Endometrial microvascular endothelial cells (primary cell): Measurements from ENCODE around the gene C5. TPM values are rescaled to one million over a fixed set of nuclear protein-coding genes. Genes with fewer than 3 reads are reported as not detected.
"Not testable (repeated sequence)": the region's sequence is repeated elsewhere in the genome, so short reads cannot be mapped to it uniquely, and the experiment has no call there.

ENCODE experiments used
- in situ Hi-C: cut with HindIII; loops from 2 replicates; pipeline ENCODE4 v1.10.0; 2017; ENCODE audit warnings: low sequenced_read_pairs, low pct_unique_long_range_greater_than_20kb; ENCODE audit errors: inconsistent ontology term
- total RNA-seq: library from RNA; depleted of rRNA; stranded (reverse); fragments of >200 nt; gene quantifications from one replicate; pipeline ENCODE4 v1.2.3, GENCODE V29; 2015; ENCODE audit errors: inconsistent ontology term

C5 gene
- total RNA-seq, result 1.4 TPM

- in situ Hi-C loops, result no loop called here
Observed at GRCh38 chr9:121050128-121050988, at the start of gene C5. Gene C5, minus strand, starts transcription at chr9:121050275. Its CDS starts 29 bp downstream, at chr9:121050246.

DNA sequence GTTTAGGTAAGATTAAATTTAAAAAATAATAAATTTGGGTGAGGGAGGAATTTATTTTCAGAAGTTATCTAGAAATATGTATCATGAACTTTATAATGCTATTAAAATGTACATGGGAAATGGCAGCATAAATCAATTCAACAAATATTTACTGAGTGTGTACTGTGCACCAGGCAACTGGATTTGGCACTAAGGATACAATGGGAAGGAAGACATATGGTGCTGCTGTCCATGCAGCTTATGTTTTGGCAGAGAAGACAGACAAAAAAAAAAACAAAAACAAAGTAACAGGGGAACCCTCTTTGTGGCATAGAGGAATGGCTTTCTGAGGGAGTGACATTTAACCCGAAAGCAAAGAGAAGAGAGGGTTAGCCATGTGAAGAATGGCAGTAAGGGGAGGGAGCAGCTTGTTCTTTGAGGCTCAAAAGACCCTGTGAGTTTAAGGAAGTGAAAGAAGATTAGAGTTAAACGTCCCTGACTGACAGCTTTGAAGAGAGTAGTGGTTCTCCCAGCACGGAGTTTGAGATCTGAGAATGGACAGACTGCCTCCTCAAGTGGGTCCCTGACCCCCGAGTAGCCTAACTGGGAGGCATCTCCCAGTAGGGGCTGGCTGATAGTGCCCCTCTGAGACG lies 48.6 kb upstream of the C5 start:
- in situ Hi-C loops, result no loop called here

- in situ Hi-C loops, result no loop called here
Observed at GRCh38 chr9:121095057-121095456, 45.0 kb upstream of the C5 start.

GRCh38 chr9:121090743-121091142 lies 40.7 kb upstream of the C5 start:
- in situ Hi-C loops, result not testable (repeated sequence)

DNA sequence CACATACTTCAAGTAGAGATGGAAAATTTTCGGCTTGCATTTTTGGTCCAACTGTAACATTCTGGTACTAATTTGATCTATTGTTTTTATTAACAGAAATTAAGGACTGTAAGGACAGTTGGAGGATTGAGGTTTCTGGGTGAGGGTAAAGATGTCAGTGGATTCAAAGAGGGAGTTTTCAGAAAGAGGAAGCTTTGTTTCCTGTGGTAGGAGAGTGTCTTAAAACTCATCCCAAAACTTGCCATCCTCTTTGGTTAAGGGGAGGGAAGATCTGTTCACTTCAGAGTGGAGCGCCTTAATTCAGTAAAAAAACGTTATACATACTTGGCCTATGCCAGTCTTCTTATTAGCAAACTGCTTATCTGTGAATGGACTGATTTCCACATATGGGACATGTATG lies 38.5 kb upstream of the C5 start:
- in situ Hi-C loops, result no loop called here

- in situ Hi-C loops, result no loop called here
Observed at GRCh38 chr9:121085661-121086060, 35.6 kb upstream of the C5 start.

- in situ Hi-C loops, result no loop called here
Observed at GRCh38 chr9:121082075-121082474, 32.0 kb upstream of the C5 start.

- in situ Hi-C loops, result no loop called here
Observed at GRCh38 chr9:121075251-121076036, 25.4 kb upstream of the C5 start.

DNA sequence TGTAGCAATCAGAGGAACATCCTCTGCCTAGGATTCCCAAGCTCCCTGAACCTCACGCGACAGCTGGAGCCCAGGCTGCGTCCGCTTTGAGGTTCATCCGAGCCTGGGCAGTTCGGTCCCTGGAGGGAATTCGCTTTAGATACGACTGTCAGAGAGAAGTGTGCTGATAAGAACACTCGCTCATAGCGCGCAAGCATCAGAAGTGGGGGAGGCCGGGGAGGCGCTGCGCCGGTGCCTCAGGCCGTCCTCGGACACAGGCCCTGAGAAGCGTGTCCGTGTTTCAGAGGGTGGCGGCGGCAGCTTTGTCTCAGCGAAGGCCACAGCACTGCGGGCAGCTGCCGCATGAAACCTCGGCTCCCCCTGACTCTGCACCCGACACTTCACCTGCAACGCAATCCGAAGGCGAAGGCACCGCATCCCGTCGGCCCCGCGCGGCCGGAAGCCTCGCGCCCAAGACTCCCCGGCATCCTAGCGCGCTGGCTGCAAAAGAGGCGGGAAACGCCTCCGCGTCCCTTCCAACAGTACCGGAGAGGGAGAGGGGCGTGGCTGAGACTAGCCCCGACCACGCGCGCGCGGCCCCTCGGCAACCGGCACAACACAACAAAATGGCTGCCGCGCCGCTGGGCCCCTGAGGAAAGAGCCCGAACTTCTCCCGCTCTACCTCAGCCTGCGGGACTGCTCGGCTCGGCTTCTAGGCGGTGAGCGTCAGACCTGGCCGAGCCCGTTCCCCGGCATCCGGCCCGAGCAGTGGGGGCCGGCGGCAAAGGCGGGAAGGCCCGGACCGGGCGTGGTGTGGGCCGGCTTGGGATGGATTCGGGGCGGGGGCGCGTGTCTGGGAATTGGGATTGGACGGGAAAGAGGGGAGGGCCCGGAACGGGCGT lies 24.5 kb upstream of the C5 start, which contains the start of gene CNTRL:
Gene CNTRL (plus strand): TSS at position 586 of the 881 bp plus-strand sequence. CDS start 13,372 bp downstream, outside the sequence.
- in situ Hi-C loops, result no loop called here

DNA sequence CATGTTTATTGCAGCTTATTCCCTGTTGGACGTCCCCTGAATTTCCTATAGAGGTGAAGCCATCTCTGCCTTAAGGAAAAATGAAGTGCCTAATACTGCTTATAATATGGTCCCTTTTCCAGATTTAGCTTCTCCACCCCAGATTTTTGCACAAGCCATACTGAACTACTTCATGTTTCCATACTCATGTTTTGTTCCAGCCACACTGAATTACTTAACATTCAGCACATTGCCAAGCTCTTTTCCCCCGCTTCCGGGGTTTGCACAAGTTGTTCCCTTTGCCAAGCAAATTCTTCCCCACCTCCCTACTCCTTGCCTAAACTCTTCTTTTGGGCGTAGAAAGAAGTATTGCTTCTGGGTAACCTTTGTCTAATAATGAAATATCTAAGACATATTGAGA lies 23.0 kb upstream of the C5 start:
- in situ Hi-C loops, result no loop called here

DNA sequence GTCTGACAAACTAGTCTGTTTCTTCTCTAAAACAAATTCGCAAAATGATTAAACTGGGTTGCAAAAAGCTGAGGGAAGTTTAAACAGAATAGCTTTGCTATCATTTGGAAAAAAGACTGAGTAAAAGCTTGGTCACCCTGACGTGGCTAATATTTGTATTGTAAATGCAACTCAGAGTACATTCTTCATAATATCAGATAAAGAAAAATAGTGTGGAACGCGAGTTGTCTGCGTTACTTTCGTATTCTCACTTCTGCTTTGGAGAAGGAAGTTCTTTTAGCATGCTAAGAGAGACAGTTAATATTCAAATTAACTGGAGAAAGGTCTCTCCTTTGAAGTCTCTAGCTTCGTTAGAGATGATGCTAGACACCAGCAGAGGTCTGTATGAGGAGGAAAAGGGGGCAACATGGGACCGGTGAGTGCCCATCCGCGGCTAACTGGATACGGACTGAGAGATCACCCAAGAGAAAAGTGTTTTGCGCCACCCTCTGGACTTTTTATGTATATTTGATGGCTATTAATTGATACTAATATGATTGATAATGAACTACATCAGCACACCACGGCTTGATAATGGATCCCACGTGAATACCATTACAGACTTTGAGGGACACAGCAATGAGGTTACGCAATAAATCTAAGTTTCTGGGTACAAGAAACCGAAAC lies 21.8 kb upstream of the C5 start:
- in situ Hi-C loops, result no loop called here

DNA sequence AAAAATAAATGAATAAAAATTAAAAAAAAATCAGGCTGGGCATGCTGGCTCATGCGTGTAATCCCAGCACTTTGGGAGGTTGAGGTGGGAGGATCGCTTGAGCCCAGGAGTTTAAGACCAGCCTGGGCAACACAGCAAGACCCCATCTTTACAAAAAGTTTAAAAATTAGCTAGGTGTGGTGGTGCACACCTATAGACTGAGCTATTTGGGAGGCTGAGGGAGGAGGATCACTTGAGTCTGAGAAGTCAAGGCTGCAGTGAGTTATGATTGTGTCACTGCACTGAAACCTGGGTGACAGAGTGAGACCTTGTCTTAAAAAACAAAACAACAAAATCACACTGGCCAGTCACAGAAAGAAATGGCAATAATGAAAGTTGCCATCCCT lies 21.3 kb upstream of the C5 start:
- in situ Hi-C loops, result no loop called here

- in situ Hi-C loops, result no loop called here
Observed at GRCh38 chr9:121069396-121069795, 19.3 kb upstream of the C5 start.

- in situ Hi-C loops, result no loop called here
Observed at GRCh38 chr9:121067640-121068039, 17.6 kb upstream of the C5 start.

DNA sequence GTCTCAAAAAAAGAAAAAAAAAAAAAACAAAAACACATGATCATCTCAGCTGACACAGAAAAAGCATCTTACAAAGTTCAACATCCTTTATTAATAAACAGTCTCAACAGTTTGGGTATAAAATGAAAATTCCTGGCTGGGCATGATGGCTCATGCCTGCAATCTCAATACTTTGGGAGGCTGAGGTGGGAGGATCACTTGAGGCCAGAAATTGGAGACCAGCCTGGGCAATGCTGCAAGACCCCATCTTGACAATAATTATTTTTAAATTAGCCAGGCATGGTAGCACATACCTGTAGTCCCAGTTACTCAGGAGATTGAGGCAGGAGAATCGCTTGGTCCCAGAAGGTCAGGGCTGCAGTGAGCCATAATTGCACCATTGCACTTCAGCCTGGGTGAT lies 16.8 kb upstream of the C5 start:
- in situ Hi-C loops, result no loop called here

DNA sequence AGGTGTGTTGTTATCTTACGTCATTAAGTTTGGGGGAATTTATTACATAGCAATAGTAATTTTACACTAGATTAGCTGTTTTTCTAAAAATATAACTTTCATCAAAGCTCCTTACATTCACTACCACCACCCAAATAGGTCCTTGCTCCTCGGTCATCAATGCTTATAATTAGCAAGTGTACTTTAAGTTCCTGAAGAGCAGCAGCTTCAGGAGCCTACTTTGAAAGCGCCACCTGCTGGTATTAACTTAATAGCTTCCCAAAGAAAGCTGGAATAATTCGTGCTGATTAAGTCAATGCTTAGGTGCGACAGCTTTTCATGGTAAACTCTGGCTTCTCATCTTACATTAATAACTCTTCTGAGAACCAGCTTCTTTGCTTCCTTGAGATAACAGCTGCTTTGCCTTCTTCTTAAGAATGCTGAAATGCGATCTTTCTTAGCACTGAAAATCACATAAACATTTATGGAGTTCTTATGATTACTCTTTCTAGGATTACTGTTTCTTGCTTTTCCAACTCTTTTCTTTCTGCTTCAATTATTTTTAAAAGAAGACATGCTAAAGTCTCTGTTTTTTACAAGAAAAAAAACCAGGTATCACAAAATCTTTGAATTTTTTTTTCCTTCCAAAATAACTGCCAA lies 10.0 kb upstream of the C5 start:
- in situ Hi-C loops, result no loop called here

DNA sequence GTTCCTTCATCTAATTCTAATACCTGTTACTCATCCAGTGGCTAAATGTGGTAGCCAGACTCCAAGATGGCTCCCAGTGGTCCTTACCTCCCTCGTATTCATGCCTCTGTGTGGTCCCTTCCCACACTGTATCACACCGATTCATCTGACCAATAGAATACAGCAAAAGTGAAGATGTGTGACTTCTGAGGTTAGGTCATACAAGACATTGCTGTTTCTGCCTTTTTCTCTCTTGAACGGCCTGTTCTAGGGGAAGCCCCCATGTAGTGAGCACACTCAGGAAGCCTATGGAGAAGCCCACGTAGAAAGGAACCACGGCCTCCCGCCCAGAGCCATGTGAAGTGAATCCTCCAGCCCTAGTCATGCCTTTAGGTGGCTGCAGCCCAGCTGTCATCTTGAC lies 9.4 kb upstream of the C5 start:
- in situ Hi-C loops, result no loop called here

DNA sequence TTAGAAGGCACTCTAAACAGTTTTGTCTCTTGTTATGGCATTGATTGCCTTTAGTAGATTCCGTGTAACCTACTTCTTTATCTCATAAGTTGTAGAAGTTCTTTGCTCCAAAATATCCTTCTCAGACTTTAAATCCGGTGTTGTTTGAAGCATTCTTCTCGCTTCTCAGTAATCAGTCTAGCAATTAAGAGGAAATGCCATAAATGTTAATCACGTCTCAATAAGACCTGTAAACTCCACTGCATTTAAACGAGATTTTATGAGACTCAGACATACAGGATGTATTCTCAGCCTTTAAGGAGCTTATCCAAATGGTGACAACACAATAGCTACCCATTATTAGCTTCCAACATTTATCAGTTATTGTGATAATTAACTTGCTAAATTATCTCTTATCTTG lies 7.7 kb upstream of the C5 start:
- in situ Hi-C loops, result no loop called here
